Measurements from ENCODE around the gene TST.

Gene TST

DNA sequence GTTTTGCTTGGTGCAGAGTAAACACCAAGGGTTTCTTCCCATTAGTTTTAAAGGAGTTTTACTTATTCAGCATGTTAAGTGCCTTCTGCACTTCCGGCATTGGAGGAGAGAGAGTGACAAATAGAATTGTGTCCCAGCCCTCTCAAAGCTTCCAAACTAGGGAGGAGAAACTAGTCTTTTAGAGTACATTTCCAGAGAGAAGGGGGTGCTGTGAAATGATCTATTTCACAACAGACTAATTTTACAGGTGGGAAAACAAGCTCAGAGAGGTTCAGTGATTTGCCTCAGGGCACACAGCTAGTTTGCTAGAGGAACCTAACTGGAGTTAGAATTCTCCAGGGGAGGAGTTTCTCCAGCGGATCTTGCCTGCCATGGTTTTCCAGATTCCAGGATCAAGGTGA, 12.9 kb upstream of the TST start:
- no peak for DNase-seq (ENCODE audit: low read depth)

DNA sequence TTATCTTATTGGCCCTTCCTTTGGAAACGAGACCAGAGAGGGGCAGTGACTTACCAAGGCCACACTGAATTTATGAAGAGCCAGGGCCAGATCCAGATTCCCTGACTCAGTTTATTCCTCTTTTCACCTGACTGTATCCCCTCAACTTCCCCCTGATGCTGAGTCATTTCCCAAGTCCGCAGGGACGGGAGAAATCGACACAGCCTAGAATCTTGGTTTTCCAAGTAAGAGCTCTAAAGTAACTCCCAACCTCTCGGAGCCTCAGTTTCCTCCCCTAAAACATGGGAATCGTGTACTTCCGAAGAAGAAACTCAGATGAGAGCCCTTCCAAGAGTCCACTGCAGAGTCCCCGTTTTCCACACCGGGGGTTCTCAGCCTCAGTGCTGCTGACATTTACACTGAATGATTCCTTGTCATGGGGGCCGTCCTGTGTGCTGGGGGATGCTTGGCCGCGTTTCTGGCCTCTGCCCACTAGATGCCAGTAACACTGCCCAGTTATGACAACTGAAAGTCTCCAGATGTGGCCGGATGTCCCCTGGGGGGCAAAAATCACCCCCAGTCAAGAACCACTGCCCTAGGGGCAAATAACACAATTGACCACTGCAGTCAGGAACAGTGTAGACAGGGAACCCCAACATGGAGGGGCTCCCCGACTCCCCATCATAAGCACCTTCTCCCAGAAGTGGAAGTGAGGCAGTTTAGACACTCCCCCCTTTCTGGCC, 11.5 kb upstream of the TST start:
- no peak for DNase-seq (ENCODE audit: low read depth)

DNA sequence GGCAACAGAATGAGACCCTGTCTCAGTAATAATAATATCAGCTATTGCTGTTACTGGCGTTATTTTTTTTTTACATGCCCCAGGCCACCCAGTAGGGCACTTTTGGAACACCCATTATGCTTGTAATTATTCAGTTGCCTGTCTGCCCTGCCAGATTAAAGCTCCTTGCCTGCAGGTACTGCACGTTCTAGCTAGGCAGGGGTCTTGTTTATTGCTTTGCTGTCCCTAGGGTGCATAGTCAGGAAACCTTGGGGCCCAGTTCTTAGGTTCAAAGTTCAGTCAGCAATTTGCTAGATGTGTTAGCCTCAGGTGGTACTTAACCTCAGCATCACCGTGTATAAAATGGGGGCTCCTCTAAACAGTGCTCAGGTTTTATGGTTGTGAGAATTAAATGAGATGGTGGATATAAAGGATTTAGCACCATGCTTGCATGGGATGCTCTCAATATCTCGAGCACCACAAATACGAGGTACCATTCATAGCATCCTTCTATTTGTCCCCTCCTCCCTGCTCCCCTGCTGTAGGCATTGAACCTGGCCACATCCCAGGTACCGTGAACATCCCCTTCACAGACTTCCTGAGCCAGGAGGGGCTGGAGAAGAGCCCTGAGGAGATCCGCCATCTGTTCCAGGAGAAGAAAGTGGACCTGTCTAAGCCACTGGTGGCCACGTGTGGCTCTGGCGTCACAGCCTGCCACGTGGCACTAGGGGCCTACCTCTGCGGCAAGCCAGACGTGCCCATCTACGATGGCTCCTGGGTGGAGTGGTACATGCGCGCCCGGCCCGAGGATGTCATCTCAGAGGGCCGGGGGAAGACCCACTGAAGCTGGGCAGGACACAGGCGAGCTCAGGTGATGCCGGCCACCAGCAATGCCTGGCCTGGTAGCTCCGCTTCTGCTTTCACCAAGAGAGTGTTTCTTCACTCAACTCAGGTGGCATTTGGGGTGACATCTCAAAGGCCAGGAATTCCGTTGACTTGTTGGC, 9.7 kb upstream of the TST start:
- DNase-seq (ENCODE audit: low read depth): no peak

DNA sequence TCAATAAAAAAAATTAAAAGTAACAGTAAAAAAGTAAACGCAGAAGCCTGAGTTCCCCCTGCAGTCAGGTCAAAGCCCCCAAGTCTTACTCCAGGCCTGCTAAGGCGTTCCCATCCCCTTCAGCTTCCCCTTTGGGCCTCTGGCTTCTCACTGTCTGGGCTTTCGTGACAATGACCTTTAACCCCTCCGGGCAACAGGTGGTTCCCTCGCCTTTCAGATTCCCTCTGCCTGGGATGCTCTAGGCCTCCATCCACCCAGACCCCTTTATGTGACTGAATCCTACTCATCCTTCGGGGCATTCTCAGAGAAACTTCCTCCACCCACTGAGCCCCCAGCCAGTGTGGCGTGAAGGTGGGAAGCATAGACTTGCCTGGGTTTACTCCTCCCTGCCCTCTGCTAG, 8.3 kb upstream of the TST start:
- DNase-seq (ENCODE audit: low read depth): no peak

- no peak for DNase-seq (ENCODE audit: low read depth)
These were observed 7.1 kb upstream of the TST start for GRCh38 chr22:37026325-37026724.

- DNase-seq (ENCODE audit: low read depth): no peak
These were observed 6.3 kb upstream of the TST start for GRCh38 chr22:37025500-37026070.

DNA sequence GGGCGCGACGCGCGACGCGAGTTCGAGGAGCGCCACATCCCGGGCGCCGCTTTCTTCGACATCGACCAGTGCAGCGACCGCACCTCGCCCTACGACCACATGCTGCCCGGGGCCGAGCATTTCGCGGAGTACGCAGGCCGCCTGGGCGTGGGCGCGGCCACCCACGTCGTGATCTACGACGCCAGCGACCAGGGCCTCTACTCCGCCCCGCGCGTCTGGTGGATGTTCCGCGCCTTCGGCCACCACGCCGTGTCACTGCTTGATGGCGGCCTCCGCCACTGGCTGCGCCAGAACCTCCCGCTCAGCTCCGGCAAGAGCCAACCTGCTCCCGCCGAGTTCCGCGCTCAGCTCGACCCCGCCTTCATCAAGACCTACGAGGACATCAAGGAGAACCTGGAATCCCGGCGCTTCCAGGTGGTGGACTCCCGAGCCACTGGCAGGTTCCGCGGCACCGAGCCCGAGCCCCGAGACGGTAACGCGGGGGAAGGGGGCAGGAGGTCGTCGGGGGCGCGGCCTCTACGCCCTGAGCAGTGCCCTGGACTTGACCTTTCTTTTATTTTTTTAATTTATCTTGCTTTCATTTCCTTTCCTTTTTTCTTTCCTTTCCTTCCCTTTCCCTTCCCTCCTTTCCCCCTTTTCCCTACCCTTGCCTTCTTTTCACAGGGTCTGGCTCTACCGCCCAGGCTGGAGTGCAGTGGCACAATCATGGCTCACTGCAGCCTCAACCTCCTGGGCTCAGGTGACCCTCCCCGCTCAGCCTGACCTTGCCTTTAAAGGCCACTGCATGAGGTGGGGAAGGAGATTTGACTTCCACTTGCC, 5.3 kb upstream of the TST start:
- no peak for DNase-seq (ENCODE audit: low read depth)

DNA sequence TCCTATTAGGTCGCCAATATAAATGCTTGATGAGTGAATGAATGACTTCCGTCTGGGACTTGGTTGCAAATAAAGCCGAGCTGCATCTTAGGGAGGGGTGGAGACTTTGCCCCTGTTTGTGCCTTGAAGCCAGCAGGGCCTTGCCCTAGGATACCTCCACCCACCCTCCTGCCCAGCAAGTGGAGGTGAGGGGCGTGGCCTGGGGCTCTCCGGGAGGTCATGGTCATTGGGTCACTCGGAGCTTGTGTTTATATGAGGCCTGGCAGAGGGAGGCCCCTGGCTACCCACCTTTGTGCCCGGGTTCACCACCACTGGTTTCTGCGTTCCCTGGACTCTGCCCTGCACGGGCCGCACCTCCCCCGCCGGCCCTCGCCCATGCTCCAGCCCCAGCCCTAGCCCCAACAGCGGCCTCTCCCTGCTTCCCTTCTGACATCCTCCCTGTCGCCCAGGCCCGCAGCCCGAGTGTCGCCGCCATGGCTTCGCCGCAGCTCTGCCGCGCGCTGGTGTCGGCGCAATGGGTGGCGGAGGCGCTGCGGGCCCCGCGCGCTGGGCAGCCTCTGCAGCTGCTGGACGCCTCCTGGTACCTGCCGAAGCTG, 4.6 kb upstream of the TST start:
- no peak for DNase-seq (ENCODE audit: low read depth)

DNA sequence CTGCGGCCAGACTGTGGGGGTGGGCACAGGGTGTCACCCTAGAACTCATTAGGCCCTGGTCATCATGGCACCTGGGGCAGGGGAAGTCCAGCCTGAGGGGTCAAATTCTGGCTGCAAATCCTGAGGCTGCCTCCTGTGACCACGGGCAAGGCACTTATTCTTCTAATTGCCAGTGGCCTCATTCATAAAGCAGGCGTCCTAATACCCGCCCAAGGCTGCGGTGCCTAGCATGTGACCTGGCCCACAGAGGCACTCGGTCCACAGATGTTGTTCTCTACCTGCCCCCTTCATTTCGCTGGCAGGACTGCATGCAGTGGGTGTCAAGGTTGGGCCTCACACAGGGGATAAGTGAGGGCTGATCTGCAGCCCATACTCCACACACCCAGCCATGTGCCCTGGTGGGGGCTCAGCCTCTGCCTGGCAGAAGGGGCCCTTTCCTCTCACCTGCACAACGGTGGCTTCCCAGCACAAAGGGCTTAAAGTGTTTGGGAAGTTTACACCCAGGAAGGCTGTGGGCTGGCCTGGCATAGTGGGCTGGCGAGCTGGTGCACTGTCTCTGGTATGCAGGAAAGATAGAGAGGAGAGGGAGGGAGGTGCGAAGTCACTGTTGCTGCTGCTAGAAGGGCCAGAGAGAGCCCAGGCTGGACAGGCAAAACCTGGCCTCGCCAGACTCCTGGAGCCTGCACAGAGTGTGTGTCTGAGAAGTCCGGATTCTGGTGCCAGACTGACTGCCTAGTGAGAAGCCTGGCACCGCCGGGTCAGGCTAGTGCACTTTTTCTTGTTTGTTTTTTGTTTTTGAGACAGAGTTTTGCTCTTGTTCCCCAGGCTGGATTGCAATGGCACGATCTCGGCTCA, 3.5 kb upstream of the TST start:
- no peak for DNase-seq (ENCODE audit: low read depth)

- DNase-seq (ENCODE audit: low read depth): peak; percentile 19
These were observed 2.6 kb upstream of the TST start for GRCh38 chr22:37021710-37022482.

DNA sequence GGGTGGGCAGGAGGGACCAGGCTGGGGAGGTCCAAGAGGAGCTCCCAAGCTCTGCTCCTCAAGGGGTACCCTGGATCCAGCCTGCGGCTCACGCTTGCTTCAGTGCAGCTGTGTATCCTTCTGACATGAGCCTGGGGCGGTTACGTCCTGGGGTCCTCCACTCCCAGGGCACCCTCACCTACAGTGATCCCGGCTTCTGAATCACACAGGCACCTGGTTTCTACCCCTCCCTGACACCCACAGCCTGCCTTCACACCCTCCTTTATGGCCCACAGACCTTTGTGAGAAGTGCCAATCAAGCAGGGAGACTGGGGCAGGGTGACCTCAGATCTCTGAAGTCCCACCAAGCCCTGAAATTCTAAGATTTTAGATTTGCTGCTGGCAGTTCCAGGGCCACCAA, 1.8 kb upstream of the TST start:
- no peak for DNase-seq (ENCODE audit: low read depth)

GRCh38 chr22:37020192-37020479, 889 bp upstream of the TST start:
- DNase-seq (ENCODE audit: low read depth): no peak

GRCh38 chr22:37018815-37019308, 385 bp downstream of the TST start:
- no peak for DNase-seq (ENCODE audit: low read depth)

DNA sequence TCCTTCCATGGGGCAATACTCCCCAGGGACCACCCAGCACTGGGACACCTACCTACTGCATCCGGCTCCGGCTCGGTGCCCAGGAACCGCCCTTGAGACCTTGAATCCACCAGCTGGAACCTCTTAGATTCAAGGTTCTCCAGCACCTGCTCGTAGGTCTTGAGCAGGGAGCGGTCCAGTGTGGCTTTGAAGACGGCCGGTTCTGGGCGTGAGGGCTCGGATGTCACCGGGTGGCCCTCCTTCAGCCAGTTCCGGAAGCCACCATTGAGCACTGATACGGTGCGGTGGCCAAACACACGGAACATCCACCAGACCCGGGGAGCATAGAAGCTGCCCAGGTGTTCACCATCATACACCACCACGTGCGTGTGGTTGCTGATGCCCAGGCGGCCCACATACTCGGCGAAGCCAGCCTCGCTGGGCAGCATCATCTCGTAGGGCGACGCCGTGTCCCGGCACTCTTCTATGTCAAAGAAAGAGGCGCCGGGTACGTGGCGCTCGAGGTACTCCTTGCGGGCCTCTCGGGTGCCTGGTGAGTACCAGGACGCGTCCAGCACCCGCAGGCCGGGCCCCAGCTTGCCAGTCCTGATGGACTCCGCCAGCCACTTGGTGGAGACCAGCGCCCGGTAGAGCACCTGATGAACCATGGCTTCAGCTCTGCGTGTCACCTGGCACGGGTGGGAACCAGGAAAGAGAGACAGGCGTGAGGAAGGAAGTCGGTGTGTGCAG, 997 bp downstream of the TST start:
- DNase-seq (ENCODE audit: low read depth): no peak

GRCh38 chr22:37017356-37017755, 1.9 kb downstream of the TST start:
- no peak for DNase-seq (ENCODE audit: low read depth)

DNA sequence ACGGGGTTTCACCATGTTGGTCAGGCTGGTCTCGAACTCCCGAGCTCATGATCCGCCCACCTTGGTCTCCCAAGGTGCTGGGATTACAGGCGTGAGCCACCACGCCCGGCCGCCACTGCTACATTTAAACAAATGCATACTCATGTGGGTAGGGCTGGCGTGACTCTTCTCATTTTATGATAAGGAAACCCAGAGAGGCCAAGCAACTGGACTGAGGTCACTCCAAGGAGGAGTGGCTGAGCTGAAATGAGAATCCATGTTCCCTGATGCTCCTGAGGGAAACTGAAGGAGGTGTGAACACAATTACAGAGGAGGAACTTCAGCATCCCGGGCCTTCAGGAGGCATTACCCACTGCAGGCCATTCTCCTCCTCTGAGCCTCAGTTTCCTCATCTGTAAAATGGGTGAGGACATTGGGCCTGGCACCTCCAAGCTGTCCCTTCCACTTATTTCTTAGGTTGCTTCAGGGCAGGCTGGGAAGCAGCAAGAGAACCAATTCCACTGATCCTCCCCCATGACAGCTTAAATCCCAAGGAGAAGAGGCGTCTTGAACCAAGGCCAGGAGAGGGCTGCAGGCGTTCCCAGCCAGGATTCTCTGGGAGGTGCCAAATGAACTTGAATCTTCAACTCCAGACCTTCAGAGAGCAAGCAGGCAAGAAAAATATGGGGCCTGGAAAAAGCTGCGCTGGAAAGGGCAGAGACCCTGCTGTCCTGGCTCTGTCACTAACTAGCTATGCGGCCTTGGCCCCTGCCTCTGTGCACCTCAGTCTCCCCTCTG, 2.9 kb downstream of the TST start:
- no peak for DNase-seq (ENCODE audit: low read depth)

GRCh38 chr22:37015587-37015878, 3.7 kb downstream of the TST start:
- no peak for DNase-seq (ENCODE audit: low read depth)

GRCh38 chr22:37014835-37015586, 4.2 kb downstream of the TST start:
- no peak for DNase-seq (ENCODE audit: low read depth)

Measured in activated gamma-delta T cell treated with anti-CD3 and anti-CD28 coated beads, Interleukin-2, amount 50 U/mL, for 16 hours (primary cell).